A549 (cell line): ENCODE results near the gene MROH9. TPM values are rescaled to one million over a fixed set of nuclear protein-coding genes. Genes with fewer than 3 reads are reported as not detected.

Experiments used
- ATAC-seq, 2 experiments: fragments of 200-7000 bp in 1 of 2; fragments of >200 bp in 1 of 2; cut with Nextera tagmentation in 1 of 2; cut with Tn5 transposase in 1 of 2; 3 replicates each; pipeline versions ENCODE4 v1.8.0 to v1.9.1; 2018 to 2020; ENCODE audit warnings: mild to moderate bottlenecking in 1 of 2, moderate library complexity in 1 of 2
- CTCF ChIA-PET: fragments of 300-600 bp; sonication (Branson Sonifier 250); formaldehyde crosslinking; extraction: SDS; loops from one replicate; lab custom pipeline; 2021; ENCODE audit warnings: antibody characterized with exemption, inconsistent platforms; lab: Yijun Ruan, JAX
- POLR2A ChIA-PET: fragments of 350-600 bp; formaldehyde crosslinking; extraction: SDS; loops from one replicate; lab custom pipeline; 2021; ENCODE audit warnings: antibody characterized with exemption, inconsistent platforms; lab: Yijun Ruan, JAX
- DNase-seq, 2 experiments: peaks; one replicate each; pipeline versions ENCODE4 v3.0.0 to v3.0.0-alpha.2; 2011 to 2016; ENCODE audit warnings: low read depth in 1 of 2, low spot score in 1 of 2
- FAIRE-seq: peaks from 2 replicates; lab custom pipeline; 2011; peaks lifted over from hg19 to GRCh38; lab: Jason Lieb, UNC
- H3K27ac ChIP-seq, 2 experiments: fragments of >200 bp; sonication (Bioruptor Twin); formaldehyde crosslinking; 3 replicates each; pipeline ENCODE4 v1.5.1; 2016 to 2017
- H3K4me1 ChIP-seq: fragments of >200 bp; sonication (Bioruptor Twin); formaldehyde crosslinking; 3 replicates; pipeline ENCODE4 v1.6.1; 2016
- H3K4me2 ChIP-seq: fragments of >200 bp; sonication (Bioruptor Twin); formaldehyde crosslinking; 3 replicates; pipeline ENCODE4 v1.6.1; 2016
- H3K4me3 ChIP-seq: fragments of >200 bp; sonication (Bioruptor Twin); formaldehyde crosslinking; 3 replicates; pipeline ENCODE4 v1.5.1; 2016
- H3K9me3 ChIP-seq: fragments of >200 bp; sonication (Bioruptor Twin); formaldehyde crosslinking; 3 replicates; pipeline ENCODE4 v1.6.1; 2016
- BHLHE40 ChIP-seq: IDR thresholded peaks from 2 replicates; pipeline ENCODE4 v1.6.1; 2012; ENCODE audit warnings: low read depth, low read length, inconsistent platforms
- ELK1 ChIP-seq: fragments of 150-350 bp; IDR thresholded peaks from 2 replicates; pipeline ENCODE4 v1.6.1; 2014; ENCODE audit warnings: low read depth, mild to moderate bottlenecking, low read length
- FOSL2 ChIP-seq, 2 experiments: fragments of 450-650 bp in 1 of 2; fragments of >200 bp in 1 of 2; sonication (Bioruptor Twin) in 1 of 2; formaldehyde crosslinking; IDR thresholded peaks; 2 replicates each; pipeline versions ENCODE4 v1.5.0 to v1.6.1; 2016 to 2020; ENCODE audit warnings: mild to moderate bottlenecking in 1 of 2, moderate library complexity in 1 of 2
- HDAC2 ChIP-seq: fragments of 200-600 bp; sonication (generic); IDR thresholded peaks from 2 replicates; pipeline ENCODE4 v1.6.1; 2016
- KDM5A ChIP-seq: fragments of 200-600 bp; sonication (generic); IDR thresholded peaks from 2 replicates; pipeline ENCODE4 v1.6.1; 2016; ENCODE audit warnings: antibody characterized with exemption, mild to moderate bottlenecking
- MAFK ChIP-seq: fragments of 450-650 bp; IDR thresholded peaks from 2 replicates; pipeline ENCODE4 v1.6.1; 2014; ENCODE audit not compliant: partially characterized antibody
- PBX3 ChIP-seq: IDR thresholded peaks from 2 replicates; pipeline ENCODE4 v1.6.1; 2012
- POLR2AphosphoS2 ChIP-seq: conservative IDR thresholded peaks from 2 replicates; pipeline ENCODE4 v1.6.1; 2012; ENCODE audit warnings: low read length, improper control_type of control experiment, inconsistent platforms
- RAD21 ChIP-seq, 2 experiments: fragments of >200 bp in 1 of 2; sonication (Bioruptor Twin) in 1 of 2; formaldehyde crosslinking in 1 of 2; IDR thresholded peaks in 1 of 2; conservative IDR thresholded peaks in 1 of 2; 2 replicates in 1 of 2; 3 replicates in 1 of 2; pipeline ENCODE4 v1.6.1; 2012 to 2018; ENCODE audit warnings: inconsistent platforms in 1 of 2
- REST ChIP-seq: fragments of 200-600 bp; sonication (generic); IDR thresholded peaks from 2 replicates; pipeline ENCODE4 v1.6.1; 2016; ENCODE audit warnings: antibody characterized with exemption, mild to moderate bottlenecking, moderate library complexity
- TP53 ChIP-seq: fragments of 250-450 bp; sonication (Bioruptor Pico); IDR thresholded peaks from 2 replicates; pipeline ENCODE4 v1.5.0; 2021; ENCODE audit warnings: mild to moderate bottlenecking, moderate library complexity
- USF2 ChIP-seq: fragments of 450-650 bp; IDR thresholded peaks from 2 replicates; pipeline ENCODE4 v1.6.1; 2014; ENCODE audit warnings: antibody characterized with exemption
- ZC3H11A ChIP-seq: fragments of 450-650 bp; IDR thresholded peaks from 2 replicates; pipeline ENCODE4 v1.6.1; 2014; ENCODE audit warnings: antibody characterized with exemption, mild to moderate bottlenecking
- WGBS: methylation state at CpG from one replicate; pipeline ENCODE4 v1.1.6; 2017; ENCODE audit errors: missing lambda C conversion rate; 5-methylcytosine and 5-hydroxymethylcytosine counted together
- polyA plus RNA-seq, 4 experiments: library from polyadenylated mRNA; depleted of rRNA in 3 of 4; stranded (reverse); fragments of >200 nt; fragmentation: RNase III in 1 of 4; extraction: RNeasy Plus Mini Kit Qiagen cat#74134 plus additional on column Dnase treatment in 1 of 4; gene quantifications; 2 replicates in 3 of 4; 3 replicates in 1 of 4; pipeline ENCODE4 v1.2.3, GENCODE V29; 2011 to 2017

MROH9 gene
- polyA plus RNA-seq, 2 of the 4 experiments (the other 2 are of a cell fraction) = not detected

GRCh38 chr1:170978371-170978910, 43.1 kb downstream of the MROH9 start:
- no peak for FAIRE-seq
- no peak for TF ChIP-seq POLR2AphosphoS2
- no peak for TF ChIP-seq BHLHE40
- no peak for TF ChIP-seq ELK1
- no peak for TF ChIP-seq TP53 (CRISPR knock-in tag)
- no peak for TF ChIP-seq REST
- no peak for TF ChIP-seq HDAC2
- TF ChIP-seq FOSL2 (IDR thresholded peaks at IDR 0.05) = no peak
- no peak for TF ChIP-seq FOSL2 (CRISPR knock-in tag; IDR thresholded peaks at IDR 0.05)
- no peak for TF ChIP-seq KDM5A
- TF ChIP-seq PBX3 = no peak
- TF ChIP-seq RAD21 (conservative IDR thresholded peaks at IDR 0.05 in 1 of 2, IDR thresholded peaks at IDR 0.05 in 1 of 2) = no peak
- no peak for TF ChIP-seq MAFK
- TF ChIP-seq, all 56 proteins: peak for 0

GRCh38 chr1:170985406-170985805, 50.1 kb downstream of the MROH9 start:
- FAIRE-seq (no peak), ATAC-seq (no peak), DNase-seq (no peak)
- Histone ChIP-seq H3K27ac (no peak overlapping the region), H3K4me3 (no peak overlapping the region), H3K4me2 (no peak overlapping the region), H3K4me1 (no peaks in the 10 kb centered on the region), H3K9me3 (no peaks in the 10 kb centered on the region)
- TF ChIP-seq ELK1 (no peak), USF2 (no peak), MAFK (peak; percentile 44), POLR2AphosphoS2 (no peak), ZC3H11A (no peak)
- ChIA-PET POLR2A (no interaction called here), CTCF (interaction anchor here (1.1 kb wide), 1 partner anchor 17 kb away, joined by 3 read pairs; no protein-coding TSS in a partner anchor)
- 0% methylated on average over 1 of the region's 1 CpG for WGBS

More at GRCh38 chr1:170978371-170978910, 43.1 kb downstream of the MROH9 start:
- CTCF ChIA-PET = interaction anchor here (2.5 kb wide), 1 partner anchor 11 kb away, joined by 8 read pairs; no protein-coding TSS in a partner anchor
- H3K4me2 ChIP-seq = no peak overlapping the region
- H3K27ac ChIP-seq = no peak overlapping the region
- POLR2A ChIA-PET = no interaction called here
- no peaks in the 10 kb centered on the region for H3K4me1 ChIP-seq
- no peaks in the 10 kb centered on the region; the same call in 2 of the 3 replicates for H3K9me3 ChIP-seq
- 0% methylated on average over 2 of the region's 2 CpGs for WGBS
- no peak for ATAC-seq
- DNase-seq = no peak
- H3K4me3 ChIP-seq = no peak overlapping the region
